NCI-H526 (cell line): Measurements from ENCODE around the gene CENPX.

Experiments
- DNase-seq, 2 experiments: peaks; one replicate each; lab custom pipeline; 2025; lab: John Stamatoyannopoulos, UW

CENPX gene

GRCh38 chr17:82022310-82022980, at the start of gene CENPX:
Gene CENPX, minus strand, starts transcription at chr17:82022878. Its CDS starts 17 bp downstream, at chr17:82022861.
- peak in 1 of 2 experiments; percentile 70 for DNase-seq

DNA sequence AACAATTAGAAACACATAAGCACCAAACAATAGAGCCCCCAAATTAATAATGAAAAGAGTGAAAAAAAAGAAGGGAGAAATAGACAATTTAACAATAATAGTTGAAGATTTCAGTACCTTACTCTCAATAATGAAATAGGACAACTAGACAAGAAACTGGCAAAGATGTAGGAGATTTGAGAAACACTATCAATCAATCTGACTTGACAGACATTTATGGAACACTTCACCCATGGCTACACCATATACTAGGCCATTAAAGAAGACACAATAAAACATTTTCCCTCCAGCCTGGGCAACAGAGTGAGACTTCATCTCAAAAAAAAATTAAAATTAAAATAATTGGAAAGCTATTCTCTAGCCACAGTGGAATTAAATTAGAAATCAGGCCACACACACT, 47.9 kb upstream of the CENPX start:
- DNase-seq, result no peak

DNA sequence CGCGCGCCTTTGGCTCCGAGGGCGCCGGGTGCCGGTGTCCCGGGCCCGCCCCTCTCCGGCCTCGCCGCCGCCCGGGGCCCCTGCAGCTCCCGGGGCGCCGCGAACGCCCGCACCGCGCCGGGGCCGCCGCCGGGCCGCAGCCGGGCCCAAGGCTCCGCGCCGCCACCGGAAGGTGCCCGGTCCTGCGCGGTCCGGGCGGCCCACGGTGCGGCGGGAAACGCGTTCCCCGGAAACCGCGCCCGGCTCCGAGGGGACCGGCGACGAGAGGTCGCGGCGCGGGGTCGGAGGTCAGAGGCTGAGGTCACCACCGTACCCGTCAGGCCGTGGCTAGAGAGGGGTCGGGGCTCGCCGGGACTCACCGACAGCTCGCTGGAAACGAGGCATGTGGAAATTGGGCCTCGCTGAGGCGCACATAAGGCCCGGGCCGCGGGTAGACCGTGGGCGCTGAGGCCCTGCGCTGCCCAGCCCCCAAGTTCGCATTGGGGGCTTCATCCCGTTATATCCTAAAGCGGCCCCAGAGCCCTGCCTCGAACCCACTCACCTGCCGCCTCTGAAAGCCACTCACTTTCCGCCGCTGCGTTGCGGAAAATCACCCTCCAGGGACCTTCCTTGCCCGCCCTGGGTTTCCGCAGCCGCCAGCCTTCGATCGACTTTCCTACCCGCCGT, 43.1 kb upstream of the CENPX start, which contains the start of gene DUS1L:
Gene DUS1L, minus strand, starts transcription at position 167 of the 666 bp plus-strand sequence. CDS start 745 bp downstream, outside the sequence.
- peak in 1 of 2 experiments; percentile 64 for DNase-seq

DNA sequence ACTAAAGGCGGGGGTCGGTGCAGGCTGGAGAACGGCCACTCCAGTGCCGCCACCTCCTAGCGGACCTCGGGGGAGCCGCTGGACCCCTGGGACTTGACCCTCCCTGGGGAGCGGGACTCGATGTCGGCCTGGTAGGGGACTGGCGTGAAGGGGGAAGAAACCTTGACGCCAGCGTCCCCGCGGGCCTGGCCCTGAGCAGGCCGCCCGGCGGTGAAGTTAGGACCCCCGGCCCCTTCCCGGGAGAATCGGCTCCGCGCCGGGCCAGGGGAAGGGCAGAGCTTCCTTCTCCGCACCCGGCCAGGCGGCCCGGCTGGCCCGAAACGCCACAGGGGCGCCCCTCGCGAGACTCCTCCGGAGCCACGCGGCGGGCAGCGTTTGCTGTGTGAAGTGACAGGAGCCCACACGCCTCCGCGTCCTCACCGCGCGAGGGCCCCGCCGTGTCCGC, 42.5 kb upstream of the CENPX start:
- peak in 1 of 2 experiments; percentile 56 for DNase-seq

GRCh38 chr17:82064433-82065192, 41.9 kb upstream of the CENPX start:
- peak in 1 of 2 experiments; percentile 63 for DNase-seq

DNA sequence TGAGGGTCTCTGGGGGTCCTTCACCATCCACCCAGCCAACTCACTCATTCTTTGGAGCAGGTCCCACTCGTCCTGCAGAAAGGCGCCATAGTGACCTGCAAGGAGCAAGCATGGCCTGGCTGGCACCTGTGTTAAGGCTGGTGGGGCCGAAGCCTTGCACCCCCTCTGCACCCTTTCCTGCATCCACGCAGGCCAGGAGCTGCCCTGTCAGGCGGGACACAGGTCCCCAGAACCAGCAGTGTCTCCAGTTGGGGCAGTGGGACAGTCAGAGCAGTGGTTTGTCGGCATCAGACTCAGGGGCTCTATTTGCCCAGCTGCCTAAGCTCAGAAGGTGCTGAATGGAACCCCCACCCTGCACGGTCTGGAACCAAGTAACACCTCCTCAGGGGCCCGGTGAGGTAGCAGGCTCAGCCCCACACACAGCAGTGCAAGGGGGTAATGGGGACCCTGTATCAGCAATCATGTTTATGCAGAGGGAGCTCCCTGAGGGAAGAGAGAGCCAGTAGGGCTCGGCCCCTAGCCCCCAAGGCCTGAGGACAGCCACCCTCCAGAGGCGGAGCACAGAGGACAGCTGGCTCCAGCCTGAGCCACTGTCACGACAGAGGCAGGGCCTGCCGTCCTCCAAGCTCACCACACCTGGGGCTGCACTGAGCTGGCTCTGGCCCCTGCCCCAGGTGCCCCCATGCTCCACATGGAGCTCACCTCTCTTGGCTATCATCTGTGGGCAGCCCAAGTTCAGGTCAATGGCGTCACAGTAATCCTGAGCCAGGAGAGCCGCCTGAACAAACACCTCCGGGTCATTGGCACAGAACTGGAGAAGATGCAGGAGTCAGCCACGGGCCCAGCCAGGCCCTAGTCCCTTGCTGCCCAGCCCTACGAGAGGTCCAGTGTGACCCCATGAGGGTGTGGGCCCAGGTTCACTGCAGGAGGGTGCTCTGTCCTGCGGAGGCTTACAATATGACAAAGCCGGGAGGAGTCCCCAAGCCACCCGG, 41.0 kb upstream of the CENPX start:
- no peak for DNase-seq

GRCh38 chr17:82062984-82063368, 40.3 kb upstream of the CENPX start:
- no peak for DNase-seq

DNA sequence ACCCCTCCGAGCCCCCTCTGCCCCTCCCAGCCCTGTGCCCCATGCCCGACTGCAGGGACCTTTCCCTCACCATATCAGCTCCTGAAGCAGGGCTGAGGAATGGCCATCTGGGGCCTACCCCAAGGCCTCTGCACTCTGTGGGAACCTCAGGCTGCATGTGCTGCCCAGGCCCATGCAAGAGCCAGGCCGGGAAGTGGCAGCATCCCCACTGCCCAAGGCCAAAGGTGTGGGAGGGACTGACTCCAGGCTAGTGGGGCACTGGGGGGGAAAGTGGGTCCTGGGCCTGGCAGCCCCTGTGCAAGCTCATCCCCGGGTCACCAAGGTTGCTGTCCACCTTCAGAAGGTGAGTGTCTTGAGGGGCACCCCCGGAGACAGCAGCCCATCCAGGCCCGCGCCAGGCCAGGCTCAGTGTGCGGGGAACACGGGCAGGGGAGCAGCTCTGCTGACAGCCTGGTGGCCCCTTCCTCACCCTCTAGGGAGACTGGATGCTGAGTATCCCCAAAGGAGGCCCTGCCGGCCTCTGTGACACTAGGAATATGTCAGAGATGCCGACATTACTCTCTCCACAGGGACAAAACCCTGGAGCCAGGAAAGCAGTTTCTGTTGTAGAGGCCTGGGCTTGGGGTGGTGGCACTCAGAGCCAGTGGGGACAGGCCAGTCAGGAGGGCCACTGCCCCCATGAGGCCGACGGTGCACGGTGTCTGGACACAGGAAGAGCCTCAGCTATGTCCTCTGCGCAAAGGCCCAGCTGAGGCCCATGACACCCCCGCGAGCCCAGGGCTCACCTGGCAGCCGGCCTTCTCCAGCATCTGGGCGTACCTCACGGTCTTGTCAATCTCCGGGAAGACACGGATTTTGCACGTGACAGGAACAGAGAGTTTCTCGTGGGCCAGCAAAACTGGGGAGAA, 39.7 kb upstream of the CENPX start:
- DNase-seq, result no peak

DNA sequence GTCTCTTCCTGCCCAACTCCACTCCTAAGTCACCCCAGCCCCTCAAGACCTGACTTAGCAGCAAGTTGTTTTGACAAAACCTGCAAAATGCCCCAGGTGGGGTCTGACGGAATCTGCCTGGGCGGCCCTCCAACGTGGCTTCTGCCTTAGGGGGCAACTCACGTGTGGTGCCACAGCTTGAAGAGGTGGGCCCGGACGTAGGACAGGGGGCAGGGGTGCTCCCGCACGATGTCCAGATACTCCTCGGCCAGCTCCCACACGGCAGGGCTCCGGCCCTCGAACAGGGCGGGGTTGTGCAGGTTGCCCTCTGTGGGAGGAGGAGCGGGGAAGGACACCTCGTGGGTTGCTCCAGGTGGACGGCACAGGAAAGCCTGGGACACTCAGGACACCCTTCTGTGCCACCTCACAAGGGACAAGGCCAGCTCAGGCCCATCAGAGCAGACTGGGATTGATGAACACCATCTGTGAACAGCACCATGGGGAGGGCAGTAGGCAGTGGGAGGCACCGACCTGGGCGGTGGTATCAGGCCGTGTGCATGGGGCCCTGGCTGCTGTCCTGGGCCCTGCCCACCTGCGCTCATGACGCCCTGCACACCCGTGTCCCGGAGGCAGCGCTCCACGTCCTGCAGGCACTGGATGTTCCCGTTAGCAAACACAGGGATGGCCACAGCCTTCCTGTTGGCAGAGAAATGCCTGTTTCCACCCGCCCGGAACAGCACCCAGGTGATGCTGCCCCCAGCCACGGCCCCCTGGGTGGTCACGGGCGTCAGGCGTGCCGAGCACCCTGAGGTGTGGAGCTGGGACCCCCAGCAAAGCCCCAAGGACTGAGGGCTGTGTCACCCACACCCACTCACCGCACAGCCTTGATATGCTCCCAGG, 38.6 kb upstream of the CENPX start:
- DNase-seq, result no peak

- DNase-seq, result no peak
These were observed 37.9 kb upstream of the CENPX start for GRCh38 chr17:82060614-82061013.

GRCh38 chr17:82060001-82060380, 37.3 kb upstream of the CENPX start:
- no peak for DNase-seq

- no peak for DNase-seq
These were observed 36.8 kb upstream of the CENPX start for GRCh38 chr17:82059272-82060000.

GRCh38 chr17:82058855-82059249, 36.2 kb upstream of the CENPX start:
- DNase-seq, result no peak

DNA sequence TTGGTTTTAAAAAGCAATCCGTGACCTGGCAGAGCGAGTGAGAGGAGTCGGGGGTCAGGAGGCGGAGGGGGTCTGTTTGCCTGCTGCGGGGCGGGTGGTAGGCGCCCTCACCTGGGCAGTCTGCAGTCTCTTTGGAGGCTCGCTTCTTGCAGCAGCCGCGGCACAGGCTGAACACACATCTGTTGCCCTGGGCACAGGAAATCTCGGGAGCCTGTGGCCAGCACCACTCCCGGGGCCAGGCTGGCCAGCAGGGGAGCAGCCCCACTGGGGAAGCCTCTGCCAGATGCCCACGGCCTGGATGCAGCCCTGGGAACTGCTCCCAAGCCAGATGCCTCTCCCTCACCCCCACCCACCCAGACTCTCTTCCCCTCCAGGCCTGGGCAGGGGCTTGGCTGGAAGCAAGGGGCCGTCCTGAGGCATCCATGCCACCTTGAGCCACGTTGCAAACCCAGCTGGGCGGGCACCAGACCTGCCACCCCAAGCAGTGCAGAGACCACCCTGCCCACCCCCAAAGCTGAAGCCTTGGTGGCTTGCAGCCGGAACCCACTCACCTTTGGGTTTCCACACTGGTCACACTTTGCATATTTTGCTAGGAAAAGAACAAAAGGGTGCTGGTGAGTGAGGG, 35.7 kb upstream of the CENPX start:
- no peak for DNase-seq

- no peak for DNase-seq
These were observed 34.3 kb upstream of the CENPX start for GRCh38 chr17:82056729-82057621.

- no peak for DNase-seq
These were observed 33.5 kb upstream of the CENPX start for GRCh38 chr17:82055965-82056728.
